Regular cardiac myocyte (primary cell): Measurements from ENCODE around the gene MBD5. TPM values are rescaled to one million over a fixed set of nuclear protein-coding genes. Genes with fewer than 3 reads are reported as not detected.

ENCODE experiments used
- total RNA-seq: library from RNA; depleted of rRNA; stranded (reverse); fragments of >200 nt; gene quantifications from 2 replicates; pipeline ENCODE4 v1.2.3, GENCODE V29; 2014

Gene MBD5
- 6.3 and 15.8 TPM in 2 replicates for total RNA-seq

DNA sequence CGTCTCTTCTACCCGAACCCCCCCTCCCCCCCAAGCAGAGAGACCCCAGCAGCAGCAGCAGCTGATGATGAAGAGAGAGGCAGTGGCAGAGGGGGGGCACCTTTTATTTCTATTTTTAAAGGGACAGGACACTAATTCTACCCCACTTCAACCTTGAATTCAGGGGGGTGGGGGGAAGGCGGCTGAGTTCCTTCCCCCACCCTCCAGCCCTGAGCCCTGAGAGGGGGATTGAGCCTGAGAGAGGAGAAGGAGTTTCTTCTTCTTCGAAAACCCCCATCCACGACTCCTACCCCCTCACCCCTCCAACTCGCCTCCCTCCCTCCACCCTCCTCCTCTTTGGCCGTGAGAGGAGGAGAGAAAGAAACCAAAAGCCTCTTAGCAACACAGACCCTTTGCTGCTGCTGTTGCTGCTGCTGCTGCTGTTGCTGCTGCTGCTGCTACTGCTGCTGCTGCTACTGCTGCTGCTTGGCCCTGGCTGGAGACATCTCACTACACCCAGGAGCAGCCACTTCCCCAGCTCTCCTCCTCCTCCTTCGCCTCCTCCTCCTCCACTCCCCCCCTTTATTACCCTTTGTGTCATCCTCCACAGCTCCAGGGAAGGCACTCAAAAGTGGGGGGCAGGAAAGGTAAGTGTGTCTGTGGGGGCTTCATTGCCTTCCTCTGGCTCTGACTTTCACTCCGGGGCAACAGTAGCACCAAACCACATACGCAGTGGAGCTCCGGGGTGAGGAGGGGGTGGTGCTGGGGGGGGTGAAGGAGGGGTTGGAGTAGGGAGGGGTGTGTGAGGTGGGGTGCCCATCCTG, at the start of gene MBD5:
Gene MBD5, plus strand, starts transcription at position 33 of the 803 bp plus-strand sequence.

DNA sequence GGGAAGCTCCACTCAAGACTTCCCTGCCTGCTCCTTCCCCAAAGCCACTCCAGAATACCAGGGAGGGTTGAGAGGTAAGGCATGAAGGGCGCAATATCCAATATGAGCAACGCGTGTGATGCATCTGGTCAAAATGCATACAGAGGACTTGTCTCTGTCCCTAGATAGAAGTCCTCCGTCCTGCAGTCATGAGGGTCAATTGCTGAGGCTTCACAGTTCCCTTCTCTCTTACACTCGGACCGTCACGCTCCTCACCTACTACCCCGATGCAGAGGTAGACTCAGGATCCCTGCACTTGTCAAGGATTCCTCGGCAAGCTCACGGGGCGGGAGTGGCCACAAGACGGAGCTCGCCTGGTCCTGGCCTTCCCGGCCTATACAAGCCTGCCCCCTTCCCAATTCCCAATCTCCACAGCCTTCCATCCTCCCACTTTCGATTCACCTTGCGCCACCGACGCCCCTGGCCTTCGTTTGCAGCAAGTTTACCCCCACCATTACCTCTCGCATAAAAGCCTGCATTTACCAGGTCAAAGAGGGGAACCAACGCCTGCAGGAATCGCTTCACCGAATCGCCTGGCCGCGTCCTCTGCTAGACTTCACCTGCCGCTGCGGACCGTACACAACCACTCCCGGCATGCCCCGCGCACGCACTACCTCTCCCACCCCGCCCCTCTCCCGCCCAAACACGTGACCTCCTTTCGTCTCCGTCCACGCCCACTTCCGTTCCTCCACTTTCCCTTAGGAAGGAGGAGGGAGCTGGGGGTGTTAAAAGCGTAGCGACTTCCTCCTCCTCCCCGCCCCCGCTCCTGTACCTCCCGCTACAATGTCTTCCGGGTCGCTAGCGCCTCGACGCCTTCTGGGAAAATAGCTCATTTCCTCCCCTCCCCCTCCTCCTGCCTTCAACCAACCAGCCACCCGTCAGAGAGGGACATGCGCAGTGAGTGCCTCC, 506 bp upstream of the MBD5 start, which contains the start of gene ORC4:
Gene ORC4, minus strand, starts transcription at position 627 of the 948 bp plus-strand sequence. CDS start 44,779 bp downstream, outside the sequence.

Other genes with a start within 250 kb of the MBD5 start
- 7.3 and 22.6 TPM in 2 replicates for gene ACVR2A, start 176.1 kb upstream of the MBD5 start, total RNA-seq
- gene ORC4, start 354 bp upstream of the MBD5 start, total RNA-seq, result 46.2 and 54.1 TPM in 2 replicates